Measurements from ENCODE around the gene INAVA.

INAVA gene

GRCh38 chr1:200894712-200895442 is at the start of gene INAVA:
INAVA (plus strand) TSS chr1:200894900; CDS start chr1:200898401, 3,501 bp downstream.
- no peak for DNase-seq

- DNase-seq = no peak
Measured at GRCh38 chr1:200845360-200845759, 49.3 kb upstream of the INAVA start.

DNA sequence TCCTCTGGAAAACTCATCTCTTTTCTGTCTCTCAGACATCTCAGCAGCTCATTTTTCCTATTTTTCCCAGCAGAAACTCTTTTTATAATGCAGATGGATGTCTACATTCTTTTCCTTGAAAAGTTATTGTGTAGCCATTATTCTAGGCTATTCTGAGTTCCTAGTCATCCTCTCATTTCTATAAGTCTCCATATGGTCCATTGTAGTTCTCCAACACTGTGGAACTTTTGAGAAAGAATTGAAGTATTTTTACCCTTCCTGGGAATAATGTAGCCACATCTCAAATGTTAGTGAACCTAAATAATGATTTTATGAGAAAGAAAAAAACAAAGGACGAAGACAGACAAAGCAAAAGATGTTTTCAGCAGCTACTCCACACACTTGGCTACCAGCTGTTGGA is 48.3 kb upstream of the INAVA start:
- no peak for DNase-seq

- DNase-seq = no peak
Measured at GRCh38 chr1:200849430-200849829, 45.3 kb upstream of the INAVA start.

GRCh38 chr1:200850554-200850953 is 44.1 kb upstream of the INAVA start:
- DNase-seq = no peak

DNA sequence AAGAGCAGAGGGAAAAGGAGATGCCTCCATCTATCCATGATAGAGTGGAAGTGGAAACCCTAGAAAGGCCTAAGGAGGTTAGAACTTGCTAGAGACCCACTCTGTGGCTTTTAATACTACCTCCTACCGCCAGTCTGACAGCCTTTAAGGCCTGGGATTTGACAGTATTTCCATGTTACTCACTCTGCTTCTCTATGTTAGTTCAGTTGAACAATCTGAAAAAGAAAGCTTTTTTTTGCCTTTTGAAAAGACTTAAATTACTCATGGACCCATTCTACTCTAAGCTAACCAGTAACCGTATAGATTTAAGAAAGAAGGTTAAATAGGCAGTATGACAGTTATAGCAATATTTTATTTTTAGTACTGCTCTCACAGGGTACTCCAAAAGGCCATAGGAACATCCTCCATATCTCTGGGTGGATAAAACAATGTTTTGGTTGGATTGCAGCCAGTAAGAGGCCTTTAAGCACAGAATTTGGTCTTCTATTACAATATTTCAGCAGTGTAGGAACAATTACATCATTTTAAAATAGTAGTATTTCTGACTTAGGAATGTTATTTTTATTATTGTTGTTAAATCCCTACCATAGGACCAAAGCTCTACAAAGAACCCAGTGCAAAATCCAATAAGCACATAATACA is 37.9 kb upstream of the INAVA start:
- DNase-seq = no peak

DNA sequence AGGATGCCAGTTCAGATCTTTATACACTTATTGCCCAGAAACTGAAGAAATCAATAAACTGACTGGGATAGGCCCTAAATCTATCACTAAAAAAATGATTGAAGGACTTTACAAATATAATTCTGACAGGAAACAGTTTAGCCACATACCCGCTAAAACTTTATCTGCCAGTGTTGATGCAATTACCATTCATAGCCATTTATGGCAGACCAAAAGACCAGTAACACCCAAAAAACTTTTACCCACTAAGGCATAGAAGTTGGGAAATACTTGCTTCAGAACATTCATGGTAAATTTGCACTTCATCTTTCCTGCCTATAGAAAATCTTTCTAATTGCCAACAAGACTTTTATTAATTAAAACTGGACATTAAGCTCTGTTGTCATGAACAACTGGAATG is 36.9 kb upstream of the INAVA start:
- no peak for DNase-seq

DNA sequence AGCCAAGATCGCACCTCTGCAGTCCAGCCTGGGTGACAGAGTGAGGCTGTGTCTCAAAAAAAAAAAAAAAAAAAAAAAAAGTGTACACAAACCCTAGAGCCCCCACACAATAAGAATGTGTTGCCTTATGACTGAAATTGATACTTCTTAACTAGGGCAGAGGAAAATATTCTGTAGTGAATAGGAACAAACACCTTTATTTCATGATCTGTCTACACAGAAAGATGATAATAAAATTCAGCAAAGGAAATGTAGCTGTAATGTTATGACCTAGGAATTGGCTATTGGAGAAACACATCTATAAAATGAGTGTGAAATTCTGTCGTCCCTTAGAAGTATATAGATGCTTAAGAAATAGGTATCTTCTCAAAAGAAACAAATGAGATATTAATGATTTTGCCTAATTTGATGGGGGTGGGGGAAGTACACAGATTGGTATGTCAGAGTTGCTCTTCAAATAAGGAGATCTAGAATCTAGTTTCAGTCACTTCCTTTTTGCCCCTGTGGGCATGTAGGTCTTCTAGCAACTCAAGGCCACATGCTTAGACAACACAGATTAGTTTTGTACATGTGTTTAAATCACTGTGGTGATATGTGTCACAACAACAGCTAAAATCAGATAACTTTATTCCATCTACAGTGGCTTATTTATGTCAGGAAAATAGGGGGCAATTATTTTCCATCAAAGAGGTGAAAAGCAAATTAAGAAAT is 32.6 kb upstream of the INAVA start:
- DNase-seq = no peak

DNA sequence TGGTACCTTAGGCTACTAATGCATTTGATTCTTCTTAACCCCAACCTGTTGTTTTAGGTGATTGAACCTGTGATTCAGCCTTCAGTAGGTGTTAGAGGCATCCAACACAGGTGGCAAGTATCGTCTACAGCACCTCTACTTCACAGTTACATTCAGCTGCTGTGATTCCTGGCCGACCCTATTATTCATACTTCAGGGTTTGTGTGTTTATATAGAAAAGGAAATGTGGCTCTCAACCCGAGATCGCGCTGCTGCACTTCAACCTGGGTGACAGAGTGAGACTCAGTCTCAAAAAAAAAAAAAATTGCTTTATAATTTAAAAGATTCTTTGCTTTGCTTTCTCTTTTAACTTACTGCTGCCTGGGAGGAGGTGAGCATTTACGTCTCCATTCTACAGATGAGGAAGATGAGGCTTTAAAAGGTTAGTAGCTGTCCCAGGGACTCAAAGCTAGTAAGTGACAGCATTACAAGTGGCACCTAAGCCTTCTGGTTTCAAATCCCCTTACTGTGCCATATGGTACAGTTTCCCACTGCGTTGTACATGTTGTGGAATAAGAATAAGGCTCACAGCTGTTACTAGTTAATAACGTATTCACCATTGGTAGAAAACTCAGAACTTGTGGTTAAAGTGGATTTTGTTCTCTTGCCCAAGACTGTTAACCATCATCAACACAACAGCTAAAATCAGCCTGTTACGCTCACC is 31.8 kb upstream of the INAVA start:
- DNase-seq = no peak

GRCh38 chr1:200866116-200866515 is 28.6 kb upstream of the INAVA start:
- DNase-seq = no peak

- DNase-seq = no peak
Measured at GRCh38 chr1:200866521-200866920, 28.2 kb upstream of the INAVA start.

GRCh38 chr1:200867018-200867811 is 27.5 kb upstream of the INAVA start:
- no peak for DNase-seq

GRCh38 chr1:200869376-200869752 is 25.3 kb upstream of the INAVA start:
- DNase-seq = no peak

DNA sequence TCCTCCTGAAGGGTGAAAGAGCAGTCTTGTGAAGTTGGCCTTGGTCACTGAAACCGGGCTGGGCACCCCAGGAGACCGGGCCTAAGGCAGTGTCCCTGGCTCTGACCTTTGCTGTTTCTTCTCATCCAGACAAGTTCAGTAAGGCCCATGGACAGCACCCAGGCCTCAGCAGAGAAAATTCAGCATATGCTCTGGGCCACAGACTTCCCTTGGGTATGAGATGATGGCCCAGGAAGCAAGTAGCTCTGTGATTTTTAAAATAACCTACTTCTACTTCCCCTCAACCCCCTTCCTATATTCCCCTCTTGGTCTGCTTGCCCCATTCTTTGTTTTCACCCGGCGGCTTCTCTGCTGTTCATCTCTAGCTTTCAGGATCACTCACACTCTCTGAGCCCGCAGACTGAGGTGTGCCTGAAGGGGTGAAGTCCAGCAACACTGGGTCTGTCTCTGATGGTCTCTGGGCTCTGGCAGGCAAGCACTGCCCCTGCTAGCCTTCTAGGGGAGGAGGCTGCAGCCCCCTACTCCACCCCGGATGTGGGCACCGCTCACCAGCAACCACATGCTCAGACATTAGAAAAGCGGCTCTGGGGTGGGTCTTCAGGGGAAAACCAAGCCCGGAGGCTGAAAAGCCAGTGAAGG is 24.8 kb upstream of the INAVA start:
- DNase-seq = no peak

- no peak for DNase-seq
Measured at GRCh38 chr1:200872446-200873115, 22.1 kb upstream of the INAVA start, which contains the start of gene GPR25. GPR25 (plus strand) TSS chr1:200872981; CDS start chr1:200873038, 57 bp downstream.

GRCh38 chr1:200873116-200873670 is 21.5 kb upstream of the INAVA start:
- DNase-seq = no peak

DNA sequence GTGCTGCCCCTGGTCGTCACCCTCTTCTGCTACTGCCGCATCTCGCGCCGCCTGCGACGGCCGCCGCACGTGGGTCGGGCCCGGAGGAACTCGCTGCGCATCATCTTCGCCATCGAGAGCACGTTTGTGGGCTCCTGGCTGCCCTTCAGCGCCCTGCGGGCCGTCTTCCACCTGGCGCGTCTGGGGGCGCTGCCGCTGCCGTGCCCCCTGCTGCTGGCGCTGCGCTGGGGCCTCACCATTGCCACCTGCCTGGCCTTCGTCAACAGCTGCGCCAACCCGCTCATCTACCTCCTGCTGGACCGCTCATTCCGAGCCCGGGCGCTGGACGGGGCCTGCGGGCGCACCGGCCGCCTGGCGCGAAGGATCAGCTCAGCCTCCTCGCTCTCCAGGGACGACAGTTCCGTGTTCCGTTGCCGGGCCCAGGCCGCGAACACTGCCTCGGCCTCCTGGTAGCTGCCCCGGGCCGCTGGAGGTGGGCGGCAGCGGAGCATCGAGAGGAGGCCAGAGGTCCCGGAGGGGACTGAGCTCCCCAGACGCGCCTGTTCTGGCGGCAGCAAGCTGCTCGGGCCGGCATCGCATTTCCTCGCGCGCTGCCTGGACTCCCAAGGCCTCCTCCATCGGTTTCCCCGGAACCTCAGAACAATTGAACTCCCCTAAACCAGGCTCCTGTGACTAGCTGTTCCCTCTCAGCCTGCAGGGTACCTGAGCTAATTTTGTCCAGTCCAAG is 20.9 kb upstream of the INAVA start:
- DNase-seq = no peak

DNA sequence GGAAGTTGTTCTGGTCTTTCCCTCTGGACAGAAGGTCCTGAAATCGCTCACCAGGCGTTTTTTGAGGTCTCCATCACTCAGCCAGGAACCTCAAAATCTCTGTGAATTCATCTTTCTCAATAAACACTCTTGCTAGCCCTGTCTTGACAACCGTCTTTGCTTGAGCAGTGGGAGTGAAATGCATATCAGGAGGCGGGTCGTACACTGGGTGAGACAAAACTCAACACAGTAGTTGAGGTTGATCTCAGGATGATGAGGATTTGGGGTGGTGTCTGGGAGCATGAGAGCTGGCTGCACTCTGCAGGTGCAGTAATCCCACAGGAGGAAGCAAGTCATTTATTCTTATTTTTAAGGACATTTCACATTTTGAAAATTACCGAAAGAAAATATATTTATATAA is 20.0 kb upstream of the INAVA start:
- DNase-seq = no peak

DNA sequence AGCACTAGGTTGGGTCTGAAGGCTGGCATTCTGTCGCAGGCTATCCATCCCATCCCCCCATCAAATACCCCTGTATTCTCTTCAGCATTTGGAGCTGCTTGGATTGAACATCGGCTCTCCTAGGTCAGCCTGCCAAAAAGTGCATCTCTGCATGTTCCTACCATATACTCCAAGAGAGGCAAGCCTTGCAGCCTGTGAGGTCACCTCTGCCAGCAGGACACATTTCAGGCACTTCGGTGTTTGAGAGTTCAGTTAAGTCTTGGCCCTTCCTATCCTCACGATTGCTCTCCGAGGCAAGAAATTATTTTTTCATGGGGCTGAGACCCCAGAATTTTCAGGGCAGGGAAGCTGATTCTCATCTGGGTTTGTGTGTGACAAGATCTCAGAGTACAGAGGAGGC is 19.3 kb upstream of the INAVA start:
- no peak for DNase-seq

DNA sequence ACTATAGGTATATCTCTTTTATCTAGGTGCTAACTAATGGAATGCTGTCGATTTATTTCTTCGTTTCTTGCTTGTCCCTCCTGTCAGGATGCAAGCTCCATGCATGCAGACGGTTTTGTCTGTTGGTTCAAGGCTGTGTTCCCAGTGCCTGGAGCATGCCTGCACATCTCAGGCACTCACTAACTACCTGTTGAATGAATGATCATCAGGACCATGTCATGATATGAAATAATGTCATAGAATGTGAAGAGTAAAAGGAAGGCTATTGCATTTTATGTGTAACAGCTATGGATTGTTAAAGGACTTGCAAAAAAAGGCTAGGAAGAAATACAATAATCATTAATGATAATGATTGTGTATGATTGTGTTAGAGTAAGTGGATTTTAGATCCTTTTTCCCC is 17.7 kb upstream of the INAVA start:
- DNase-seq = no peak
